Measurements from ENCODE around the gene ZMYND15.
A peak's percentile ranks its signal among the peaks of the same experiment; 100 is the strongest.

Gene ZMYND15

DNA sequence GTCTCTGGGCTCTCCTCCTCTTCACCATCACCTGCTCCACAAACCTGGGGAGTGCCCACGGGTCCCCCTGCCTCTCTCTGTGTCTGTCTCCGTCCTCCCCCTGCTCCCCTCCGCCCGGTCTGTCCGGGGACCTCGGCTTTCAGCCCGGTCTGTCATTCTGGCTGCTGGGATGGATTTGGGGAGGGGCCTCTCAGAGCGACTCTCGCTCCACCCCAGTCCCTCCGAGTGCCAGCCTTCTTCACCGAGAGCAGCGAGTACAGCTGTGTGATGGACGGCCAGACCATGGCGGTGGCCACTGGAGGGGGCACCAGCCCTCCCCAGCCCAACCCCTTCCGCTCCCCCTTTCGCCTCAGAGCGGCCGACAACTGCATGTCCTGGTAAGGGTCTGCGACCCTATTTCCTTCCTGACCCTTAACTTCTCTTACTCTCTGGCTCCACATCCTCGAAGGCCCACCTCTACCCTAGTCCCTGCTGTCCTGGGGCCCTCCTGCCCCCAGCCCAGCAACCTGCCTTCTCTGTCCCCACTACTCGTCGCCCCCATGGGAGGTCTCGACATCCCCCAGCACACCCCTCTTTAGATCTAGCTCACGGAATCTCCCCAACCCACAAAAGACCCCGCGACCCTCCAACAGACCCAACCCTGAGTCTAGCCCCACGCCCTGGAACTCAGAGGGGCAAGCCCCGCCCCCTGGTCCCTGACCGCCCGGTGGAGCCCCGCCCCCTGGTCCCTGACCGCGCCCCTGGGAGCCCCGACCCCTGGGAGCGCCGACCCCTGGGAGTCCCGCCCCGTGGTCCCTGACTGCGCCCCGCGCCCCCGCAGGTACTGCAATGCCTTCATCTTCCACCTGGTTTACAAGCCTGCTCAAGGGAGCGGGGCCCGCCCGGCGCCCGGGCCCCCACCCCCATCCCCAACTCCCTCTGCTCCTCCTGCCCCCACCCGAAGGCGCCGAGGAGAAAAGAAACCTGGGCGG lies 5.7 kb downstream of the ZMYND15 start:
- DNase-seq = peak; percentile 25

DNA sequence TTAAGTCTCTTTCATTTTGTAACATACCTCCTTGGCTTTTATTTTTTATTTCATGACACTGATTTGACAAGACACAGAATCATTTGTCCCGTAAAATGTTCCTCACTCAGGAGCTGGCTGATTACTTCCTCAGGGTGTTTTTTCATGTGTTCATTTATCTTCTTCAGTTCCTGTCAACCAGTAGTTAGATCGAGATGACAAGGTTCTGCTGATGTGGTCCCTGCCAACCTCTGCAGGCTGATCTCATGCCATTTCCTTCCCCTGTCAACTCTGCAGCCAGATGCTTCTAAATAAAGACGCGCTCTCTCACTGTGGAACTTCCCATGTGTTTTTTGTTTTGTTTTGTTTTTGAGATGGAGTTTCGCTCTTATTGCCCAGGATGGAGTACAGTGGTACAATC lies 8.2 kb downstream of the ZMYND15 start:
- DNase-seq = no peak

DNA sequence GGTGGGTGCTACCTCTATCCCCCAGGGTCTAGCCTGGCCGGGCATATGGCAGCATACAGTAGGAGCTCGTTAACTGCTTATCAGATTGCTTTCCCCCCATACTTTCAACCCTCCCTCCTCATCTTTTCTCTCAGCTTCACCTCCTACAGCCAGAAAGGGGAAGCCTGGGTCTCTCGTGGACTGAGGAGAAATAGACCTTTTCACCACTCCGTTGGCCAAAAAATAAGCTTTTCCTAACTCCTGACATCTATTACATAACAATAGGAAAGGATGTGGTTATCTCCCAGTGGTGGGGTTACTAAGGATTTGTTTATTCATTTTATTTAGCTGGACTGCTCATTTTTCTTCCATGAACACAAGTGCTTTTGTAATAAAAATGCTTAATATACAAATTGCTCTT lies 9.1 kb downstream of the ZMYND15 start:
- DNase-seq = no peak

DNA sequence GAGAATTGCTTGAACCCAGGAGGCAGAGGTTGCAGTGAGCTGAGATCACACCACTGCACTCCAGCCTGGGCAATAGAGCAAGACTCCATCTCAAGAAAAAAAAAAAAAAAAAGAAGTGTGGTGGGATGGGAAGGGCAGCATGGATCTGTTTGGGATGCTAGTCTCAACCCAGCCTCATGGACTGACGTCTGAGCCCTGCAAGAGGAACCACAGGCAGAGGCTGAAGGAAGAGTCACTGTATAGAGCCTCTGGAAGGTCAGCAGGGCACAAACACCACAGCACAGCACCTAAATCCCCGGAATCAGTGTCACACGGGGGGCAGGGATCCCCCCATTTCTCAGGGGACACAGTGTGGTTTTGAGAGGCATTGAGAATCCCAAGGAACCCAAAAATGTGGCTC lies 11.0 kb downstream of the ZMYND15 start:
- DNase-seq = no peak

DNA sequence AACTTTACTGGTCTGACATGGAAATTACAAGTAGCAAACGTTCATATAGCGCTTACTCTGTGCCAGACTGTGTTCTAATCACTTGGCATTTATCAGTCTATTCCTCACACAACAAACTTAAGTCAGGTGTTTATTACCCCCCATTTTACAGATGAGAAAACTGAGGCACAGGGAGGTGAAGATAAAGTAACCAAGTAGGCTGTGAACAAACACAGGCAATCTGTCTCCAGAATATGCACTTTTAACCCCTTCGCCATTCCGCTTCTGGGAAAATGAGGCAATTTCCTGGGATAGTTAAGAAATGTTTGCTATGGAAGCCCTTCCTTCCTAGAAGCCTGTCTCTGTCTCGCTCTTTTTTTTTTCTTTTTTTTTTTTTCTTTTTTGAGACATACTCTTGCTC lies 12.3 kb downstream of the ZMYND15 start:
- no peak for DNase-seq

DNA sequence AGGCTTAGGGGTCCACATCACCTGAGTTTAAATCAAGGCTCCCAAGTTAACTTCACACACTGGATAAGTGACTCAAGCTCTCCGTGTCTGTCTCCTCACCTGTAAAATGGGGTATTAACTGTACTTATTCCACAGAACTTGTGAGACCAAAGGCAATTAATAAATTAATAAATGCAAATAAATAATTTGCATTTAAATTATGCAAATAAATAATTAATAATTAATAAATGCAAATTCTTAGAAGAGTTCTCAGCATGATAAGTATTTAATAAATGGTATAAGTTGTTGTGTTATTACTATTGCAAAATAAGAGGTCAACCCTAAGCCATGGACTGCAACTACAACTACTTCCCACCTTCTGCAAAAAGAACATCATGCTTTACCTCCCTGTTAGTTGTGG lies 13.8 kb downstream of the ZMYND15 start:
- DNase-seq = no peak

DNA sequence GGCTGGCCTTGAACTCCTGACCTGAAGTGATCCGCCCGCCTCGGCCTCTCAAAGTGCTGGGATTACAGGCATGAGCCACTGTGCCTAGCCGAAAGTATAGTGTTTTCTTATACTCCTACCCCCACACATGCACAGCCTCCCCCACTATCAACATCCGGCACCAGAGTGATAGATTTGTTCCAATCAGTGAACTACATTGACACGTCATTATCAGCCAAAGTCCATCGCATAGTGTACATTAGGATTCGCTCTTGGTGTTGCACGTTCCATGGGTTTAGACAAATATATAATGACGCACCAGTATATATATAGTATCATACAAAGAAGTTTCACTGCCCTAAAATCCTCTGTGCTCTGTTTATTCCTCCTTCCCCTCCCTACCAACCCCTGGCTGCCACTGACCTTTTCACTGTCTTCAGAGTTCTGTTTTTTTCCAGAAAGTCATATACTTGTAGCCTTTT lies 20.2 kb downstream of the ZMYND15 start:
- DNase-seq = no peak

DNA sequence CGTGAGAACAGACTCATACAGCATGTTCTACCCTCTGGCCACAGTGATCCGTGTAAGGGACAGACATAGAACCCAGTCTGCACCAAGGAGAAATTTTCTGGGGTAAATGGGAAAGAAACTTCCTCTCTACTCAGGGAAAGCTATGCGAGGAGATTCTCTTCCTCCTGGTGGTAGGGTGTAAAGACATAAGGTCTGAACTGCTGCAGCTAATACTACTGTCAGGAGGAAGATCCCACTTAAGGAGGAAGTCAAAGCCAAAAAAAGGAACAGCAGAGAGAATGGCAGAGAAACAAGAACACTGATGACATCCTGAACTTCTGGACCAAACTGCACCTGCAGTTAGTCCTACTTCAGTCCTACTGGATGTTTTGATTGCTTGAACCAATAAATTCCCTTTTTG lies 25.0 kb downstream of the ZMYND15 start:
- no peak for DNase-seq

DNA sequence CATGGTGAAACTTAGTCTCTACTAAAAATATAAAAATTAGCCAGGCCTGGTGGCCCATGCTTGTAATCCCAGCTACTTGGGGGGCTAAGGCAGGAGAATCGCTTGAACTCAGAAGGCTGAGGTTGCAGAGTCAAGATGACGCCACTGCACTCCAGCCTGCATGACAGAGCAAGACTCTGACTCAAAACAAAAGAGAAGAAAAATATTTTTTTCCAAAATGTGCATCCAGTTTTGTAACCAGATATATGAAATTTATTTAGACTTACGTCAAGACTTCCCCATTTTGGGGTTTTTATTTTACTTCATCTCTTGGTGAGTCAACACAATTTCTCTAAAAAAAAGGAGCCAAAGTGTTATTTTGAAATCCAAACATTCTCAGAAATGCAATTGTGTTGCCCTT lies 26.6 kb downstream of the ZMYND15 start:
- no peak for DNase-seq

DNA sequence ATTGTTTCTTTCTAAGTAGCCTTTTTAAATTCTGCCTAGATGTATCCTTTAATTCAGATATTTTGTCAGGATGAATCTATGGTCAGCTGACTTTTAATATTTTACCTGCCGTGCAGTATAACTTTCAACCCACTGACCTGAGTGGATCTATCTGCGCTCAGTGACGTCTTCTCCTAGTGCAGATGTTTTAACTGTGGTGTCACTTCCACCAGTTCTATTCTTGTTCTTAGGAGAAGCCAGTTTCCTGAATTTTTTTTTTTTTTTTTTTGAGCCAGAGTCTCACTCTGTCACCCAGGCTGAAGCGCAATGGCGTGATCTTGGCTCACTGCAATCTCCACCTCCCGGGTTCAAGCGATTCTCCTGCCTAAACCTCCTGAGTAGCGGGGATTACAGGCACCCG lies 27.1 kb downstream of the ZMYND15 start:
- DNase-seq = no peak

DNA sequence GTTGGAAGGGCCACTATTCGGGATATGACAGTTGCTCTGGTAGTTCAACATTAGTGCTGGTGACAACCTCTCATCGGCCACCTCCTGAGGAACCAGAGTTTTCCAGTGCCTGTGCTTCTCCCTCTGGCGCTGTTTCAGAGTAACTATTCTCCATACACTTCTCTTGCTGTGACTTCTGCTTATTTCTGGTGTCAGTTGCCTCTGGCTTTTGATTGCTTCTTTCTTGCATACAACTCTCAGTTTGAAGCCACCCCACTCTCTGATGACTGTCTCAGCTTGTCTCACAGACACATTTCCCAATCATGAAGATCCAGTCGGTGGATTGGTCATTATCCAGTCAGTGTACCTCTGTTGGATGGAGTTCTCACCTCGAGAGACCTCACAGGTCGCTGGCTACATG lies 28.7 kb downstream of the ZMYND15 start:
- no peak for DNase-seq

DNA sequence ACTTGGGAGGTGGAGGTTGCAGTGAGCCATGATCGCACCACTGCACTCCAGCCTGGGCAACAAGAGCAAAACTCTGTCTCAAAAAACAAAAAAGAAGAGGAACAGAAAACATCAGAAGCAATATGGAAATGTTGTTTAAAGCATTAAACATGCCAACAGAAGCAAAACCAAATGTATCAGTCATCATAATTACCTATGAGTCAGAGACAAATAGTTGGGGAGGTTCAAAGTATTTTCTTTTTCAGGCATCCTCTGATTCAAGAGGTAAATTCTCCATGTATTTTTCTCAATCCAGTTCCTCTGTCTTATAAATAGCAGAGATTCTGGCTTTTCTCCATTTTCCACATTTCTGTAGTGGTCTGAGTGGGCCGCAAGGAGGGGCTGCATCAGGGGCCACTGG lies 30.0 kb downstream of the ZMYND15 start:
- no peak for DNase-seq

DNA sequence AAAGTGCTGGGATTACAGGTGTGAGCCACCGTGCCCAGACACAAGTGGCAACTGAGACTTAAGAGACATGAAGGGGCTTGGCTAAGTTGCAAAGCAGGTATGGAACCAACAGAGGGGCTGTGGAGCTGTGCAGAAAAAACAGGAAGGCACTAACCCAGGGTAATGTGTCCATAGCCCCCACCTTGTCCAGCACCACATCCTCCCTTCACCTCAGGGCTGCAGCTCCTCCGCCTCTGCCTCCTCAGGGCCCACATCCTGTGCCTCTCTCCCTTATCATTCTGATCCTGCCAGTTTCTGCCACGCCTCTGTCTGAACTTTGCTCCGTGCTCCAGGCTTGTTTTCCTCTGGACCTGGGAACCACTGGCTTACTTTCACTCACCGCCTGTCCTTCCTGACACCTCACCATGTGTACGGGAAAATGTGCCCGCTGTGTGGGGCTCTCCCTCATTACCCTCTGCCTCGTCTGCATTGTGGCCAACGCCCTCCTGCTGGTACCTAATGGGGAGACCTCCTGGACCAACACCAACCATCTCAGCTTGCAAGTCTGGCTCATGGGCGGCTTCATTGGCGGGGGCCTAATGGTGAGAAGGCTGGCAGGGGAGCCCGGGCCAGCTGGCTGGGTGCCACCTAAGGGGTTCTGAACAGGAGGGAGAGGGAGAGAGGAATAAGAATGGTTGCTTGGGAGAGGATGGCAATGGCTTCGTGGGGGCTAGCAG lies 32.0 kb downstream of the ZMYND15 start, which contains the start of gene TM4SF5:
Gene TM4SF5 (plus strand): TSS at position 368 of the 716 bp plus-strand sequence. CDS start 37 bp downstream, at position 405.
- no peak for DNase-seq

DNA sequence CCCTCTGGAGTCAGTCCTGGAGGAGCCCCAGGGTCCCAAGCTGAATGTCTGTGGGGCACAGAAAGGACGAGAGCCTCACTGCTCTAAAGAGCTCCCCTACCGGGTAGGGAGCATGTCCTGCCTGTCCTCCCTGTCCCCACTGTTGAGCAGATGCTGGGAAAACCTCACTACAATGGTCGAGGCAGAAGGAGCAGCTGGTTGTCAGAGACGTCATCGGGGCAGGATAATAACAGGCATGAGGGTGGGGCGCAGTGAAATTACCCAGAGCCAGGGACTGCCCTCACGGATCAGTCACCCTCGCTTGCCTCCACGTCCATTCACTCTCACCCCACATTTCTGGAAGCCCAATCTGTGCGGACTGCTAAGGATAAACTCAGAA lies 32.6 kb downstream of the ZMYND15 start:
- no peak for DNase-seq

DNA sequence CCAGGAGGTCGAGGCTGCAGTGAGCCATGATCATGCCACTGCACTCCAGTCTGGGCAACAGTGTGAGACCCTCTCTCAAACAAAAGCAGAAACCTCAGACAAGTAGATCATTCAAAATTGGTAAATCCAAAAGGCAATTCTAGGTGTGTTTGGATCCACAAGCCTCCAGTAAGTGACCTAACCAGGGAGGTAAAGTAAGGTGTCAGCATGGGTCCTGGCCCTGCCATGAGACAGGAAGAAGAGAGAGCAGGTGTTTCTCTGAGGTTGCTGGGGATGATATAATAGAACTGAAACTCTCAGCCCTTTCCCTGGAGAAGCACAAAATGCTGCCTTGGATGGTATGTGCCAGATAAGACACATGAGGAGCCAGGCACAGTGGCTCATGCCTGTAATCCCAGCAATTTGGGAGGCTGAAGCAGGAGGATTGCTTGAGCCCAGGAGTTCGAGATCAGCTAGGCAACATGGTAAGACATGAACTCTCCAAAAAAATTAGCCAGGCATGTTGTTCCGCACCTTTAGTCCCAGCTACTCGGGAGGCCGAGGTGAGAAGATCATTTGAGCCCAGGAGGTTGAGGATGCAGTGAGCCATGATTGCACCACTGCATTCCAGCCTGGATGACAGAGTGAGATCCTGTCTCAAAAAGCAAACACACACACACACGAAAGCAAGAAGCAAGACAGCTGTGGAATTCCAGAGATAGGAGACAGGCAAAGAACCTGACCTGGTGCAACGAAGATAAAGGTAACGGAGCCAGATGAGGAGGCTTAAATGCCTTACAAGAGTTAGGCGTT lies 38.5 kb downstream of the ZMYND15 start:
- no peak for DNase-seq

DNA sequence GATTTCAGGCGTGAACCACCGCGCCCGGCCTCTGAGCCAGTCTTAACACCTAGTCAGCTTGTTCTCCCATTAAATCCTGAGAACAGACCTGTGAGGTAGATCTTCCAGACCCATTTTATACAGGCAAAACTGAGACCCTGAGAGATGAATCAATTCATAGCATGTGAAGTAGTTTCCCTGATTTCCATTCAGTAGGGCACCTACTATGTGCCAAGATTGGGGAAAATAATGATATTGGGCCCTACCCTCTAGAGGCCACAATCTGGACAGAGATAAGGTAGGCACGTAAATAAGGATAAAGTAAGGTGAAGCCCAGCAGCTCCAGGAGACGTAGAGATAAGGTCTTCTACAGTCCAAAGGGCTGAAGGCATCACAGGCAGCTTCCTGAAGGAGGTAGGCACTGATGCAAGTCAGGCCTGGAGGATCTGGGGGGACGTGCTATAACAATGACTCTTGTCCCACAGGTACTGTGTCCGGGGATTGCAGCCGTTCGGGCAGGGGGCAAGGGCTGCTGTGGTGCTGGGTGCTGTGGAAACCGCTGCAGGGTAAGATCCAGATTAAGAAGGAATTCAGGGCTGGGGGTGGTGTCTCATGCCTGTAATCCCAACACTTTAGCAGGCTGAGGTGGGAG lies 40.8 kb downstream of the ZMYND15 start:
- no peak for DNase-seq

DNA sequence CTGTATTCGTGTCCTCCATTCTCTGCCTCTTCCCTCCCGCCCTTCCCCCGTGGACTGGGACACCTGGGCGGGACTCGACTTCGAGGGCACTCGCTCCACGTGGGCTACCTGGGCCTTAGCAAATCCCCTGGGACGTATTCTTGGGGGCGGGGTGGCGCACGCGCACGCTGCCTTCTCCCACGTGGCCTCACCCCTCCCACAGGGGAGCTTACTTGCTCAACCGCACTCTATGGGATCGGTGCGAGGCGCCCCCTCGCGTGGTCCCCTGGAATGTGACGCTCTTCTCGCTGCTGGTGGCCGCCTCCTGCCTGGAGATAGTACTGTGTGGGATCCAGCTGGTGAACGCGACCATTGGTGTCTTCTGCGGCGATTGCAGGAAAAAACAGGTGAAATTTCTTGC lies 43.0 kb downstream of the ZMYND15 start:
- DNase-seq = peak; percentile 10

DNA sequence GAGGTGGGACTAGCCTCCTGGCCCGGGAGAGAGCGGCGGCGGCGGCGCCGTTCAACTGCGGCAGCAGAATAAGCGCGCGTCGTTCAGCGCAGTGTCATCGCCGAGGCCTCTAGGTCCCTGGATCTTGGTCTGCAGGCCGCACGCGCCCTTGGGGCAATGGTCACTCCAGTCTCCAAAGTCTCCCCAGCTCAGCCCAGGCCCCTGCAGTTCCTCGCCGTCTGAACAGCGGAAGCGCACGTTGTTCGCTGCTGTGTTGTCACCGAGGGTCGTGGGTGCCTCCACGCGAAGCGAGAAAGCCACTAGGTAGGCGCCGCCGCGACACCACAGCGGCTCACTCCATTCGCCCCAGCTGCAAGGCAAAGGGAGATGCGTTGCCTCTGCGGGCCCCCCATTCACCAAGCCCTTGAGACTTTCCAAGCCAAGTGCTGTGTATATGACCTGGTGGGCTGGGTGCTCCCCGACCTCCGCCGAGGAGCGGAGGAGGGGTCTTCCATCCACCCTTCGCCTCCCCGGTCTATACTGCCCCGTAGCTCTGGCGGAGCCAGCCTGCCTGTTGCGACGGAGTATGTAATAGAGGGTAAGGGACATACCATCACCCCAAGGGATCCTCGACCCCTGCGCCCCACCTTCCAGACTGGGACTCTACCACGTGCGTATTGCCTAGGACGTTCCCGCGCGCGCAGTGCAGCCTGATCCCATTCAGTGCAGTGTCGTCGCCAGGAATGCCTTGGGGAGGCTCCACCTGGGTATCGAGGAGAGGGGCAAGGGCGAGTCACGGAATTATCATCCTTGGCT lies 45.9 kb downstream of the ZMYND15 start:
- peak; percentile 70 for DNase-seq

DNA sequence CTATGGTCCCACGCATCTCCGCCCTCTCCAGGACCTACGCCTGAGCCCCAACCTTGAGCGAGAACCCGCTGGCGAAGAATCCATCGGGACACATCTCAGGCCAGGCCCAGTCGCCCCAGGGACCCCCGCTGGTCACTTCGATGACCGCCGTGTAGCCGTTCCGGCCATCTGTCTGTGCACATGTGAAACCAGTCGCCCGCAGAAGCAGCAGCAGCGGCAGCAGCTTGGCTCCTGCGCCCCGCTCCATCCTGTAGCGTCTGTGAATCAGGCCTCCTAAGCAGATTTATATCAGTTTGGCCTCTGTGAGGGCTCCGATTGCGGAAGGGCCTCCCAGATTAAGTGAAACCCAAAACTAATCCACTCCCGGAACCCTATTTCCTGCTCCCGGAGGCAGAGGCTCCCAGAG lies 46.5 kb downstream of the ZMYND15 start, which contains the start of gene VMO1:
Gene VMO1 (minus strand): TSS at position 259 of the 406 bp plus-strand sequence. CDS start 12 bp downstream, at position 247.
- peak; percentile 64 for DNase-seq

DNA sequence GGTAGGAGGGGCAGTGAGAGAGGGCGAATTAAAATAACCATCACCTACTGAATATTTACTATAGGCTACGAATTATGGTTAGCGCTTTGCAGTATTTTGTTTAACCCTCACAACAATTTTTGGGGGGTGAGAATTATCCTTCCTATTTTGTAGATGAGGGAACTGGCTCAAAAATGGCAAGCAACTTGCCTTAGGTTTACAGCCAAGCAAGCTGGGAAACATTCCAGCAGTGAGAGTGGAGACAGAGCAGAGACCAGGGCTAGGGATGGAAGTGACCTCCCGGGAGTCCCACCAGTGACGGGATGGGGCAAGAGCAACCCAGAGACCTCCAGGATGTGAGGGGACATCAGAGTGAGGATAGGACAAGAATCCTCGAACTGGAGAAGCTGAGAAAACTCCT lies 46.9 kb downstream of the ZMYND15 start:
- DNase-seq = no peak

DNA sequence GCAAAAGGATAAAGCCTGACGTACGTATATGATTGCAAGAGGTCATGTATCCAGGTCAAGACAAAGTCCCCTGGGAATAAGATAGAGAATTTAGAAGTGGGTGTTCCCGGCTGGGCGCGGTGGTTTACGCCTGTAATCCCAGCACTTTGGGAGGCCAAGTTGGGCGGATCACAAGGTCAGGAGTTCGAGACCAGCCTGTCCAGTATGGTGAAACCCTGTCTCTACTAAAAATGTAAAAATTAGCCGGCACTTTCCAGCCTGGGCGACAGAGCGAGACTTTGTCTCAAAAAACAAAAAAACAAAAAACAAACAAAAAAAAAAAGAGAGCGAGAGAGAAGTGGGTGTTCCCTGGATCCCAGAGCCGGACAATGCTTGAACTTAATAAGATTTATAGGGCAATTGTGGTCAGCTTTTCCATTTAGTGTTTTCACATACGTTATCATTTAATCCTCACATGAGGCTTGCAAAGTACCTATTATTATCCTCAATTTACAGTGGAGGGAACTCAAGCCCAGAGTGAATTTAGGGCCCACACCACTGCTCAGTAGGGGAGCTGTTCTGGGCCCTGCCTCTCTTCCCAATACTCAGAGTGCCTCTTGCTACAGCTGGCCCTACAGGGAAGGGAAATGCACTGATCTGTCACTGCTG lies 48.6 kb downstream of the ZMYND15 start:
- no peak for DNase-seq
